HL-60 (cell line): Measurements from ENCODE around the gene TAAR1.

ENCODE experiments used
- CTCF ChIP-seq: IDR thresholded peaks from one replicate; pipeline ENCODE4 v1.5.1; 2011; ENCODE audit warnings: low read length, control low read depth, inconsistent platforms; ENCODE audit not compliant: insufficient read depth
- GABPA ChIP-seq: IDR thresholded peaks from 2 replicates; pipeline ENCODE4 v1.6.1; 2012; ENCODE audit warnings: low read depth
- REST ChIP-seq: IDR thresholded peaks from 2 replicates; pipeline ENCODE4 v1.6.1; 2012; ENCODE audit warnings: low read depth; ENCODE audit not compliant: insufficient replicate concordance
- SPI1 ChIP-seq: IDR thresholded peaks from 2 replicates; pipeline ENCODE4 v1.6.1; 2012; ENCODE audit warnings: low read depth, mild to moderate bottlenecking, borderline replicate concordance

- TF ChIP-seq CTCF, result no peak
- TF ChIP-seq SPI1, result no peak
- no peak for TF ChIP-seq REST
- TF ChIP-seq GABPA, result no peak
Measured at GRCh38 chr6:132648356-132648755, 10.6 kb downstream of the TAAR1 start.
